RWPE2 (cell line): ENCODE measurements around the gene CHD2.

Experiments used
- ATAC-seq: fragments of 200-7000 bp; cut with Tn5 transposase; 3 replicates; pipeline ENCODE4 v1.9.1; 2021; ENCODE audit warnings: low read depth
- DNase-seq: peaks from one replicate; pipeline ENCODE4 v3.0.0-alpha.2; 2020; ENCODE audit warnings: low spot score
- H3K27ac ChIP-seq: fragments of 450-650 bp; 2 replicates; pipeline ENCODE4 v1.5.1; 2017; ENCODE audit warnings: mild to moderate bottlenecking; ENCODE audit not compliant: poor library complexity, severe bottlenecking
- H3K27me3 ChIP-seq: fragments of 250-450 bp; sonication (Bioruptor Pico); 2 replicates; pipeline ENCODE4 v1.5.1; 2021; ENCODE audit warnings: mild to moderate bottlenecking, moderate library complexity; ENCODE audit not compliant: insufficient read depth, poor library complexity, severe bottlenecking
- H3K36me3 ChIP-seq: fragments of 250-450 bp; sonication (Bioruptor Pico); 2 replicates; pipeline ENCODE4 v1.5.1; 2020; ENCODE audit warnings: low read depth, mild to moderate bottlenecking, moderate library complexity
- H3K4me1 ChIP-seq: fragments of 250-450 bp; sonication (Bioruptor Pico); 2 replicates; pipeline ENCODE4 v1.5.1; 2021; ENCODE audit warnings: mild to moderate bottlenecking, moderate library complexity; ENCODE audit not compliant: insufficient read depth, poor library complexity, severe bottlenecking
- H3K4me3 ChIP-seq: fragments of 250-450 bp; sonication (Bioruptor Pico); 2 replicates; pipeline ENCODE4 v1.5.1; 2021; ENCODE audit warnings: mild to moderate bottlenecking, moderate library complexity; ENCODE audit not compliant: severe bottlenecking
- H3K9me3 ChIP-seq: fragments of 250-450 bp; sonication (Bioruptor Pico); 2 replicates; pipeline ENCODE4 v1.5.1; 2021; ENCODE audit warnings: mild to moderate bottlenecking, moderate library complexity; ENCODE audit not compliant: severe bottlenecking
- TF ChIP-seq, protein P1 (sequence below): fragments of 450-650 bp; IDR thresholded peaks from one replicate; pipeline ENCODE4 v1.5.1; 2017; ENCODE audit warnings: mild to moderate bottlenecking, moderate library complexity; ENCODE audit not compliant: poor library complexity, severe bottlenecking

The CHD2 gene

DNA sequence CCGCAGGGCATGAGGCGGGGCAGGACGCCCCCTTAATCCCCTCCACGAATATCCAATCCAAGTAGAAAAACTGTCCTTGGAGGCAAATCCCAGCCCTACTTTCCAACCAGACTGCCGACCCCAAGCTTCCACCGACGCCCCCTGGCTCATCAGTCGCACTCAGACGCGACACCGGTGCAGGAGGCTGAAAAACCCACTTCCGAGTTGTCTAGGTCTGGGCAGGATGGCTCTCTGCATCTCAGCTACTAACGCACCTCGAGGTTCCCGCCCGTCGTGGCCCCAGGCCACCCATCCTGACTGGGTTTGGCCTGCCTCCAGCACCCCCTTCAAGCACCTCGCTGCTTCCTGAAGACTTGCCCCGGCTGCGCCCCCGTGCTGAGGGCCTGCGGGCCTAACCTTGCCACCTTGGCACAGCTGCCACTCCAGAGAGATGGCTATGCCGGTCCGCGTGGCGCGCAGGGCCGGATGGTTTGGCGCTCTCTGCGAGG is 173.4 kb downstream of the CHD2 start:
- Histone ChIP-seq H3K4me3 (peak overlapping the region; percentile 40), H3K27me3 (peaks cover 18% of the 10 kb centered on the region)

DNA sequence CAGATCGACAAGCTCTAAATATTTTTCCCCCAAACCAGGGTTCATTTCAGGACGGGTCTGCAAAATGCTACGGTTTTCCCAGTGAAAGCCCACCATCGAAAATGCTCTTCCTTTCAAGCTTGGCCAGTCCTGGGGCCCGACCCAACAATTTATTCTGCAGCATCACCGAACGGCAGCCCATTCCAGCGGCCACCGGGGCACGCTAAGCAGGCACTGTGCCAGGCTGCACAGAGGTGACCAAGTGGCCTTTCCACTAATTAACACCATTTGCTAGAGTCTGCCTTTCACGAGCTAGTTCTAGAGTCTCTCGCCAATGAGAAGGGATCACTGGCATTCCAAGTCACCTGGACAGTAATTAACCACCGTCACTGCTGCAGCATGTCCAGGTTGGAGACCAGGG is 174.5 kb downstream of the CHD2 start:
- peaks cover 22% of the 10 kb centered on the region for H3K27me3 ChIP-seq
- no peaks in the 10 kb centered on the region for H3K9me3 ChIP-seq

More for the DNA sequence above, 173.4 kb downstream of the CHD2 start:
- Histone ChIP-seq H3K4me1 (no peaks in the 10 kb centered on the region), H3K9me3 (no peaks in the 10 kb centered on the region), H3K27ac (no peak overlapping the region), H3K36me3 (no peaks in the 10 kb centered on the region)
- no peak for ATAC-seq
- TF ChIP-seq, protein P1, sequence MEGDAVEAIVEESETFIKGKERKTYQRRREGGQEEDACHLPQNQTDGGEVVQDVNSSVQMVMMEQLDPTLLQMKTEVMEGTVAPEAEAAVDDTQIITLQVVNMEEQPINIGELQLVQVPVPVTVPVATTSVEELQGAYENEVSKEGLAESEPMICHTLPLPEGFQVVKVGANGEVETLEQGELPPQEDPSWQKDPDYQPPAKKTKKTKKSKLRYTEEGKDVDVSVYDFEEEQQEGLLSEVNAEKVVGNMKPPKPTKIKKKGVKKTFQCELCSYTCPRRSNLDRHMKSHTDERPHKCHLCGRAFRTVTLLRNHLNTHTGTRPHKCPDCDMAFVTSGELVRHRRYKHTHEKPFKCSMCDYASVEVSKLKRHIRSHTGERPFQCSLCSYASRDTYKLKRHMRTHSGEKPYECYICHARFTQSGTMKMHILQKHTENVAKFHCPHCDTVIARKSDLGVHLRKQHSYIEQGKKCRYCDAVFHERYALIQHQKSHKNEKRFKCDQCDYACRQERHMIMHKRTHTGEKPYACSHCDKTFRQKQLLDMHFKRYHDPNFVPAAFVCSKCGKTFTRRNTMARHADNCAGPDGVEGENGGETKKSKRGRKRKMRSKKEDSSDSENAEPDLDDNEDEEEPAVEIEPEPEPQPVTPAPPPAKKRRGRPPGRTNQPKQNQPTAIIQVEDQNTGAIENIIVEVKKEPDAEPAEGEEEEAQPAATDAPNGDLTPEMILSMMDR, result no peak
- DNase-seq, result no peak

DNA sequence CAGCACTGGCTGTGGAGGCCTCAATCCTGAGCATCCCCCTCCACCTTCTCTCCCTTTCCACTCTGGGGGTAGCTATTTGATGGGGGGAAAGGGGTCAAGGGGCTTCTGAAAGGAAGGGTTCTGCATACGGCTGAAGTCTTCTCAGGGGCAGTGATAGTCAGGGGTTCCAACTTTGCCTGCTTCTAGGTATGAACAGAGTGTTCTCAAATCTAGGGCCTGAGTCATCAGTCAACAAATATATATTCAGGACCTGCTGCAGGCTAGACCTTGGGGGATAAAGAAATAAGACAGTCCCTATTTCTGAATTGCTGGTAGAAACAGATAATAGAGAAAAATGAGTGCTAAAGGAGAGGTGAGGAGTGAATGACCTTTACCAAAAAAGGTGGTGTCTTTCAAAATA is 176.1 kb downstream of the CHD2 start:
- TF ChIP-seq, protein P1, result no peak
- no peak overlapping the region for H3K4me3 ChIP-seq
- DNase-seq (no peak), ATAC-seq (no peak)
- H3K27me3 ChIP-seq, result peaks cover 32% of the 10 kb centered on the region
- H3K36me3 ChIP-seq, result no peaks in the 10 kb centered on the region
- no peak overlapping the region for H3K27ac ChIP-seq
- H3K9me3 ChIP-seq, result no peaks in the 10 kb centered on the region
- H3K4me1 ChIP-seq, result no peaks in the 10 kb centered on the region

More for the DNA sequence above, 174.5 kb downstream of the CHD2 start:
- TF ChIP-seq, protein P1, result no peak
- DNase-seq, result no peak
- no peaks in the 10 kb centered on the region for H3K4me1 ChIP-seq
- ATAC-seq, result no peak
- no peak overlapping the region for H3K4me3 ChIP-seq
- H3K36me3 ChIP-seq, result no peaks in the 10 kb centered on the region
- no peak overlapping the region for H3K27ac ChIP-seq

DNA sequence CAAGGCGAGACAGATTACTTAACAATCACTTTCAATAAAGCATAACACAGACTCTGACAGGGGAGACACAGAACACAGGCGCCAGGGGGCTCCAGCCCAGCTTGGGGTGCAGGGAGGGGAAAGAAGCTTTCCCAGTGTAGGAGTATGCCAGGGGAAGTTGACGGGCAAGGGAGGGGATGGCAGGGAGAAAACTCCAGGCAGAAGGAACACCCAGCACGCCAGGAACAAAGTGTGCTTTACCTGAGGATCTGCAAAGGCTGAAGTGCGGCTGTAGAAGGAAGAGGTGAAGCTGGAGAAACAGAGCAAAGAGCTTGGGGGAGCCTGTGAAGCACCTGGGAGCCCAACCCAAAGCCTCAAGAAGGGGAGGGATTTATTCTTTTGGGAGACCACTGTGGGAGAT is 176.8 kb downstream of the CHD2 start:
- Histone ChIP-seq H3K4me3 (no peak overlapping the region), H3K27me3 (peaks cover 26% of the 10 kb centered on the region), H3K9me3 (no peaks in the 10 kb centered on the region), H3K4me1 (no peaks in the 10 kb centered on the region), H3K27ac (no peak overlapping the region), H3K36me3 (no peaks in the 10 kb centered on the region)
- ATAC-seq, result no peak
- TF ChIP-seq, protein P1, result no peak
- no peak for DNase-seq
